ENCODE results near the gene DYRK1A.

Gene DYRK1A

DNA sequence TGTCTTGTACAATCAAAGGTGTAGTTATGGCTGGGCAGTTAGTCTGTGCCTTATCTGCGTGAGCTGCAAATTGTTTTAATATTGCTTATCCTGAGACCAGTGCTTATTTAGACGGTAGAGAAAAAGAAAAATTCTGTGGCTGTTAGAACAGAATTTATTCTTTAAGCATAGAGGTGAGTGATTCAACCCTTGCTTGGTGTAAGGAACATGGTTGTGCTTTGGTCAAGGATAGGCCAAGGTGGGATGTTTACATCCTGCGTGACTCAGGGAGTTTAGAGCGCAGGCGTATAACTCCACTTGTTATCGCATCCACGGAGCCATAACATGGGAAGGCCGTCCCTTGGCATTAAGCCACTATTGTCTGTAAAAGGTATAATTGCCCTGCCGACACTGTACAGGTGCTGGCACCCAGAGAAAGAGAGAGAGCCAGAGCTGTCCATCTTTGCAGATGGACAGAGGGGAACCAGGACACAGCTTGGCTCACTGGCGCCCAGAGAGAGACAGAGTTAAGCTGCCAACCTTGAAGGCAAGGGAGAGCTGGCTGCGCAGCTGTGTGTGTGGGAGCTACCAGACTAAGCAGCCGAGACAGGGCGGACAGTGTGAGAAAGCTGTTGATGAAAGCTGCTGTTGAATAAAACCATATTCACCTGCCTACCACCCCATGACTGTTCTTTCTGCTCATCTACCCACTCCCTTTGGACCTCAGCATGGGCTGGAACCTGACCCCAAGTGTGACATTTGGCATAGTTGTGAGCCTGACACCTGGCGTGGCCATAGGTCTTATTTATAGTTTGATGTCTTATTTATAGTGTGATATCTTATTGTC lies 200.4 kb downstream of the DYRK1A start:
- no peak for DNase-seq (ENCODE audit: low read depth)

GRCh38 chr21:37568415-37568814 lies 201.8 kb downstream of the DYRK1A start:
- no peak for DNase-seq (ENCODE audit: low read depth)

GRCh38 chr21:37568916-37569315 lies 202.3 kb downstream of the DYRK1A start:
- no peak for DNase-seq (ENCODE audit: low read depth)

GRCh38 chr21:37571442-37571841 lies 204.9 kb downstream of the DYRK1A start:
- DNase-seq (ENCODE audit: low read depth): no peak

GRCh38 chr21:37574316-37574715 lies 207.7 kb downstream of the DYRK1A start:
- DNase-seq (ENCODE audit: low read depth): no peak

GRCh38 chr21:37574751-37575150 lies 208.2 kb downstream of the DYRK1A start:
- DNase-seq (ENCODE audit: low read depth): no peak

DNA sequence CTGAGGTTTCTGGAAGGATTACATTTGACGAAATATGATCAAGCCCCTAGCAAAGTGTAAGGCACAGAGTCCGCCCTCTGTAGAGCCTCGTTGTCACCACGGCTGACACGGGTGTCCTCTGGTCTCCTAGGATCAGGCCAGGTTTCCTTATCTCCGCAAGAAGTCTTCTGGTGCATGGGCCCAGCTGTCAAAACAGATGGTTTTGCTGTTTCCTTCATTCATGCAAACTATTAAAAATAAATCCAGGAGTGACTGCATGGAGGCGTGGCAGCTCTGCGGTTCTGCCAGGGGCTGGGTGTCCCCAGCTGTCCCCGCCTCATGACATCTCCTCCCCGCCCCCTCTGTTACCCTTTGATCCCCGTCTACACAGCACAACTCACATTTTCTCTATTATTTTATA lies 209.0 kb downstream of the DYRK1A start:
- no peak for DNase-seq (ENCODE audit: low read depth)

Measured in HS-5 (cell line).